GM18520 (cell line): ENCODE results near the gene HMGN4.
"Not testable (repeated sequence)": the region's sequence is repeated elsewhere in the genome, so short reads cannot be mapped to it uniquely, and the experiment has no call there.

Experiments used
- ATAC-seq: cut with Tn5 transposase; IDR thresholded peaks from one replicate; pipeline ENCODE4 v1.9.1; 2021; ENCODE audit not compliant: unreplicated experiment

The HMGN4 gene

DNA sequence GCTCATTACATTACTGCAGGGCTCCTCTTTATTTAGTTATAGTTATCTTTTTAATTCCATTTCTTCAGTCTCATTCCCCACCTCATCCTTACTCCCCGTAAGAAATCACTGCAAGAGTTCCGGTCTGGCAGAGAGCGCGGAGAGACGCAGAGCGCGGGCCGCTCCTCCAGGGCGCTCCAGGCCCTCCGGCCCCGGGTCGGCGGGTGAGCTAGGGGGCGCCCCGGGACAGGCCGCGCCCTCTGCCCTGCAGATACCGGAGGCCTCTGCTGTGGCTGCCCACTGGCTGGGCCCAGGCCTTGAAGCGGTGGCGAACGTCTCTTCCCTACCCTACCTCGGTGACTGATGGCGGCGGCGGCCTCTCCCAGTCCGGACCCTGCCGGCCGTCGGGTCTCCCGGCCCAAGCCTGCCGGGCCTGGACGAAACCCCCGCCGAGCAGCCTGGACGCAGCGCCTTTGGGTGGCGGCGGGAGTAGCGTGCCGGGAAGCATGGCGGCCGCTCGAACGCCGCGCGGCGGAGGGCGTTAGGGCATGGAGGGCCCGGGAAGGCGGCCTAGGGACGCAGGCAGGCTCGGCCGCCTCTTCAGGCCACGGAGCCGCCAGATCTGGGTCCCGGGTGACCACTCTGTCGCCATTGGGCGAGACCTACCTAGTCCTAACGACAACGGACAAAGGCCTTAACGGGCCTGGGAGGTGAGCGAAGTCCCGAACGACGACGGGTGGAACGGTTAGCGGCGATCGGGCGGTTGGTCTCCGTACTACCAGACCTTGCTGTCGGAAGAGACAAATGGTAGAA, 16.4 kb upstream of the HMGN4 start:
- ATAC-seq = peak; percentile 70

DNA sequence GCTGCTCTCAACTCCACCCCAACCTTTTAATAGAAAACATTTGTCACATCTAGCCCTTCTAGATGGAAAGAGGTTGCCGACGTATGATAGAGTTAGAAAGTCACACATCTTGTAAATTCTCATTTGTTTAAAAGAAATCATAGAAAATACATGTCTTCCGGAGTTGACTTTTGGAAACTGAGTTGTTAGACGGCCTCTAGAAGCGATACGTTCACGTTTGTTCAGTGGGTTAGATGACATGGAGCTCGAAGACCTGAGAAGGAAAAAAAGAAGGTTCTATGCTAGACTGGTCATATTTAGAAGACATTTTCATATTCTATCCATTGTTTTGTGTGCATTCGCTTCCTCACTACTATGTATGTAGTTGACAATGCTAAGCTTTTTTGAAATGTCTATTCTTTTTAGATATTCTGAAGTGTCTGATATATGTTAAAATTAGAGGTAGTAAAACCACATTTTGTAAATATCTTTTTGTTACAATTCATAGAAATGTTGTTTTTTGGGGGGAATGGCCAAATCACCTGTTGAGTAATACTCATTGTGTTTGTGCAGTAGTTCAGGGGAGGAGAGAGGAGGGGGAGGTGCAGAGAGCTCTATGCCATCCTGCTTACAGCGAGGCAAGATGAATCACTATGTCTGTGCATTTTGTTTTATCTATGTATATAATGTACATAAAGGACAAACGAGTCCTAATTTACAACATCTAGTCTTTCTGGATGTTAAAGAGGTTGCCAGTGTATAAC, 15.5 kb upstream of the HMGN4 start:
- ATAC-seq = not testable (repeated sequence)

DNA sequence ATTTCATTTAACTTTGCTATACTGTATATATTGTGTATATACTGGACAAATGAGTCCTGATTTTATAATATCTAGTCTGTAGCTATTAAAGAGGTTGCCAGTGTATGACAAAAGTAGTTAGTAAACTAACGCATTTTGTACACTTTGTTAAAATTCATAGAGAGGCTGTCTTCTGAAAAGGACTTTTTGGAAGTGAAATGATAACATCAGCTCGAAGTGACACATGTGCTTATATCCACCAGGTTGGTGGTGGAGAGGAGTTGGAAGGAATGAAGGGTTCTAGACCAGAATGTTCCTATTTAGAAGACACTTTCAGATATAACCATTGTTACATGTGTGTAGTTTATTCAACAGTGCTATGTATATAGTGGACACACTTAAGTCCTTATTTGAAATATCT, 13.9 kb upstream of the HMGN4 start:
- ATAC-seq = not testable (repeated sequence)

DNA sequence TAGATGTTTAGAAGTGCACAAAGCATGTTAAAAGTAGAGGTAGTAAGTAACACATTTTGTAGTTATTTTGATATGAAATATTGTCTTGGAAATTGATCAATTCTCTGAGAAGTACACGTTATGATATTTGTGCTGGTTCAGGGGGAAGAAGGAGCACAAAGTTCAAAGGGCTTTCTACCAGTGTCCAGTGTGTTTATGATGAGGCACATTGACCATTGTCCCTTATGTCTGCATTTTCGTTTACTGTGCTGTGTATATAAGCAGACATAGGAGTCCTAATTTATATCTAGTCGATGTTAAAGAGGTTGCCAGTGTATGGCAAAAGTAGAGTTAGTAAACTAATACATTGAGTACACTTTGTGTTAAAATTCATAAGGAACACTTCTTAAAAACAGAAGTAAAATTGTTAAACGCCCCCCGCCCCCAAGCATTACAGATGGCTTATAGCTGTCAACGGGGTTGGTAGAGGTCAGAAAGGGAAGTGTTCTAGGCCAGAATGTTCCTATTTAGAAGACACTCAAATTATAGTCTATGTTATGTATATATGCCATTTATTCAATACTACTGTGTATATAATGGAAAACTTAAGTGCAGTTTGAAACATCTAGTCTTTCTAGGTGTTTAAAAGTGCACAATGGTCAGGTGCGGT, 13.3 kb upstream of the HMGN4 start:
- ATAC-seq = no peak

DNA sequence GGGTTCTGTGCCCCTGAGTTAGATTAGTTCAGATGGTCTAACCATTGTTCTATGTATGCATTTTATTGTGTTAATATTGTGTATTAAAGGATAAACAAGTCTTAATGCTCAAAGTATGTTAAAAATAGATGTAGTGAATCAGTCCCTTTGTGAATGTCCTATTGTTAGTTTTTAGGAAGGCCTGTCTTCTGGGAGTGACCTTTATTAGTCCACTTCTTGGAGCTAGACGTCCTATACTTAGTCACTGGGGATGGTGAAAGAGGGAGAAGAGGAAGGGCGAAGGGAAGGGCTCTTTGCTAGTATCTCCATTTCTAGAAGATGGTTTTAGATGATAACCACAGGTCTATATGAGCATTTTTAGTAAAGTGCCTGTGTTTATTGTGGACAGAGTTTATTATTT, 12.3 kb upstream of the HMGN4 start:
- ATAC-seq = no peak

DNA sequence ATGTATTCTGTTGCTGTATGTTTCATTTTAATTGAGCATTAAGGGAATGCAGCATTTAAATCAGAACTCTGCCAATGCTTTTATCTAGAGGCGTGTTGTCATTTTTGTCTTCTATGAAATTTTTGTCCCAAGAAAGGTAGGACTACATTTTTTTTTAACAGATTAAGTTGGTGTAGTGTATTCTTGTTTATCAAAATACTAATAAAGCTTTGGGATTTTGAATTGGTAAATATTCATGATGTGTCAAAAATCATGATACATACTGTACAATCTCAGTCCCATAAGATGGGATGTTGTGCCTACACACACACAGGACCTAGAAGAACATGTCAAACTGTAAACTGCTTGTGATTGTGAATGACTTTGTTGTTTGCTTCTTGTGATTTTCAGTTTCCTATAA, 11.2 kb upstream of the HMGN4 start:
- no peak for ATAC-seq

DNA sequence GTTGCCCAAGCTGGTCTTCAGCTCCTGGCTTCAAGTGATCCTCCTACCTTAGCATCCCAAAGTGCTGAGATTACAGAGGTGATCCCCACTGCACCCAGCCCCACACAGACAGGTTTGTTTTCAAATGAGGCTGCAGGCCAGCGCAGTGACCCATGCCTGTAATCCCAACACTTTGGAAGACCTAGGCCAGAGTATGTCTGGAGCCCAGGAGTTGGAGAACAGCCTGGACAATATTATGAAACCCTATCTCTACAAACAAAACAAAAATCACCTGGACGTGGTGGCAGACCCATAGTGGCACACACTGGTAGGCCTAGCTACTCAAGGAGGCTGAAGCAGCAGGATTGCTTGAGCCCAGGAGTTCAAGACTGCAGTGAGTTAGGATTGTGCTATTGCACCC, 8.0 kb upstream of the HMGN4 start:
- ATAC-seq = no peak

DNA sequence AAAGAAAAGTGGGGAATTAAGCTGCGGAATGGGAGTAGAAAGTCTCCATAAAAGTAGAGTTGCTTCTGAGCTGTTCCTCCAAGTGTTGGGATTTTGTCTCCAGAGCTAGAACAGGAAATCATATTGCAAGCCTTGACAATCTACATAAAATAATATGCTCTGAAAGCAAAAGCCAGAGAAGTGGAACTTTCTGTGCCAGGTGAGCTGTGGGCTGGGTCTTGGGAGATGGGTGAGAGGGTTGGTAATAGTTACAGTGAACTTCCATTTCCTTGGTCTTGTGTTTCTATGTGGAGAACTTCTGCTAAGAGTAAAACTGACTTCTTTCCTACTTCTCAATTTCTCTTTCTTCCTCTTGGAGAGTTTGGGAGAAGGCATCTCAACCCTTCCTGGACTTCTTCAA, 6.3 kb upstream of the HMGN4 start:
- ATAC-seq = no peak

DNA sequence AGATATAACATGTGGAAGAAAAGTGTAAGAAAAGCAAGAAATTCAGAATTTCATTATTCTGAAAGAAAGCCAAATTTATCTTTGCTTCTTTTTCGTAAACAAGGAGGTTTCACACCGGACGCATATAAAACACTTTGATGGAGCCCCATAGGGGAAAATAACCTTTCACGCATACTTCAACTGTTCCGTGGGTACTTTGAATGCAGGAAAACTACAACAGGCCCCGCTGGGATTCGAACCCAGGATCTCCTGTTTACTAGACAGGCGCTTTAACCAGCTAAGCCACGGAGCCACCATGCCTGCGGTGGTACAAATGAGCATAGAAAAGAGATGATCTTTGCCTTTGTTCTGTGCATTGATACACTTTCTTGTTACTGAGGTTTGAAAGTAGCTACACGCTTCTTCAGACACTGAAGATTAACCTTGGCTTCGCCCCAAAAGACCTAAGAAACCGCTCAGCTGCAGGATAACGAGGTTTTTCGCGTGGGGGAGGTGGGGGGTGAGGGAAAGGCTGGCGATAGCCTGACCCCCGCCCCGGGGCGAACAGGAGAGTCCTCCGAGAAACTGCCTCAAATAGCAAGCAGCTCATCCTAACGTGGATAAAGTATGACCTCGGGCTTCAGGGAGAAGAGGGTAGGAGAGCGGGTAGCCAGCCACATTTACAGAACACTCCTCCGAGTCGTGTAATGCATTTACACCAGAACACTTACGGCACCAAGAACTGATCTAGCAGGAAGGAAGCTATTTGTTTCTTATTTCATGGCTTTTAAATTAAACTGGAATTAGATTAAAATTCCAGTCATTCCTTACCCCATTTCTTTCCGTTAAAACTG, 5.3 kb upstream of the HMGN4 start:
- no peak for ATAC-seq

DNA sequence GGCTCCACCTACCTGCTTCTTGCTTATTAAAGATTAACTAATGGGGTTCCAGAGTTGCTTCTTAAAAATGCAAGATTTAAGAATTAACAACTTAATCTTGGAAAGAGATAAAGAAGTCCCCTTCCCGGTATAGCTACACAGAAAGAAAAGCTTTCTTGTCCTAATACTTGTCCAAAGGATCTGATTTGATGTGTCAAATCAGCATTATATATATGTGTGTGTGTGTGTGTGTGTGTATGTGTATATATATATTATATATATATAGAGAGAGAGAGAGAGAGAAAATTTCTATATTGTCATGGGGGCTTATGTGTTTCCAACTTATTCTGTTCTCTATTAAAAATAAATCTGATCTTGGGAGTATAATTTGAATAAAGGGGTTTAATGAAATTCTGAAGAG, 4.6 kb upstream of the HMGN4 start:
- ATAC-seq = no peak

DNA sequence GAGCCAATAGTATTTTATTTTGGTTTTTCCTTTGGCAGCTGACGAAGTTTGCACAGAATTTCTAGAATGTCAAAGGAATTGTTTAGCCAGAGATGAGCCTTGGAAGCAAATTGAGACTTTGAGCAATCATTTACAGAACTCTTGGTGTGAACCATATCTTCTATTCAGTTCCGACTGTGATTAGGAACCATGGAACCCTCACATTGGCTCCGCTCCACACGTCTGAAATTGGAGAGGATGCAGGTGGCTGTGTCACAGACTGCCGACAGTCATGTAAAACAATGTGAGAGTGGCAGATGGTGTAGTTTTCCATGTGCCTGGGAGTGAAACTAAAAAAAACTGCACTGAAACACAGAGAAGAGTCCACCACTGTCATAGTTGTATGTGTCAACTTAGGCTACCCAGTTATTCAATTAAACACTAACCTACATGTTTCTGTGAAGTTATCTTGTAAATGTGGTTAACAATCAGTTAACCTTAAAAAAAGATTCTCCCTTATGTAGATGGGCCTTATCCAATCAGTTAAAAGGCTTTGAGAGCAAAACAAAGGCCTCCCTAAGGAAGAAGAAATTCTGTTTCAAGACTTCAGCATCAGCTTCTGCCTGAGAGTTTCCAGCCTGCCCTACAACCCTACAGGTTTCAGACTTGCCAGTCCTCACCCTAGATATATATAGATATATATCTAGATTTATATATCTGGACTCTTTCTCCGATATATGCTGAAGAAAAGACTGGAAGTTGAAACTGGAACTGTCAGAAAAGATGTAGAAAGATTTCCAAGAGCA, 3.3 kb upstream of the HMGN4 start:
- ATAC-seq = no peak

DNA sequence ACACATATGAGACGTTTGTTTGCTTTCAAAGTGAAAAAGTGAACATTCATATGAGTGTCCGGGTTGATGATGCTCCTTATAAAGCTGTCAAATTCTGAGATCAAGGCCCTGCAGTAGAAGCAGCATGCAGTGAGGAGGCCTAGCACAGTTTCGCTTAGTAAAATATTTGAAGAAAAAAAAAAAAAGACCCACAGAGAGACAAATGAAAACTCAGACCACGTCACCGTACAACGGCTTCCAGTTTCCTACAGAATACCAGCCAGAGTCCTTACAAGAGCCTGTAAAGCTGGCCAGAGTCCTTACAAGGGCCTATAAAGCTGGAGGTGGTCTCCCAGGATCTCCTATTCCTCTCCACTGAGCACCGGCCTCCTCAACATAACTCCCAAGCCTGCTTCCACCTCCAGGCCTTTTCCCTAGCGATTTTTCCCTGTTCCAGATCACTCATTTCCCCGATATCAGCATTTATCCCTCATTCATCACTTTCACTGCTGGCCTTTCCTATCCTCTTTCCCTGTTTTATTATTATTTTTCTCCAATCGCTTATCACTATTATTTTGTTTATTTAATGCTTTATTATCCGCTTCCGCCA, 1.5 kb upstream of the HMGN4 start:
- no peak for ATAC-seq

DNA sequence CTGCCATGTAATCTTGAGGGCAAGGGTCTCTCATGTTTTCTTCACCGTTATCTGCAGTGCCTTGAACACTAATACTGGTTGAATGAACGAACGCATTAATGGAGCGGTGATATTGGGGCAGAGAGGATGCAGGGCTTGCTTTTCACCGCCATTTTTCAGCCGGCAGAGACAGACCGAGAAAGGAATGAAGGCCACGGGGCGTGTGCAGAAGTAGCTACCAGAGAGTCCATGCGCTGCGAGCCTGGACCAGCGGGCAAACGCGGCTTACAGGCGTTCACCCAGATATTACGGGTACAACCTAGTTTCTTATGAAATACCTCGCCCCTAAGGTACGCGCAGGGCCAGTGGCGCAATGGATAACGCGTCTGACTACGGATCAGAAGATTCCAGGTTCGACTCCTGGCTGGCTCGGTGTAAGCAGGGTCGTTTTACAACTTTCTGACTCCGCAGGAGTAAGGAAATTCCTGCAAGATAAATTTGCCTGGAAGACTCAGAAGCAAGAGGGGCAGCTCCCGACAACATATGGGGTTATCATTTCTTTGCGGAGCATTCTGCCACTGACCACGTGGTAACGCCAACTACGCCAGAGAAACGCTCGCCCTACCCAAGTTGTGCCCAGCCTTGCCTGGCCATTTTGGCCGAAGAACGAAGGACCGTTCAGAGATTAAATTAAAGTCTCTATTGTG, 863 bp upstream of the HMGN4 start:
- ATAC-seq = peak; percentile 34

DNA sequence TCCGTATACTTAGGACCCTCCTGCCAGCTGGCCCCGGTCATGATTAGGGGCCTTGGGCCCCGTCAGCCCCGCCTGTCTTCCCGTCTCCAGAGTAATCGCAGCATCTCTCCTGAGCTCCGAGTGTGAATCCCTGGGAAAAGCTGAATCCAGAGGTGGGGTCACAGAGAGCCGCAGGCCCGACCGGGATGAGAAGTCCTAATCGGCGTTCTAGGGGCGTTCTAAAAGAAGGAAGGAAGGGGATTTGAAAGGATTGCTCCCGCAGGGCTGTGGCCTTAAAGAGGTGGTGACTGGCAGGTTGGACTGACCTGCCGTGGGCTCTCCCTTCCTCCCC, 371 bp downstream of the HMGN4 start:
- no peak for ATAC-seq

DNA sequence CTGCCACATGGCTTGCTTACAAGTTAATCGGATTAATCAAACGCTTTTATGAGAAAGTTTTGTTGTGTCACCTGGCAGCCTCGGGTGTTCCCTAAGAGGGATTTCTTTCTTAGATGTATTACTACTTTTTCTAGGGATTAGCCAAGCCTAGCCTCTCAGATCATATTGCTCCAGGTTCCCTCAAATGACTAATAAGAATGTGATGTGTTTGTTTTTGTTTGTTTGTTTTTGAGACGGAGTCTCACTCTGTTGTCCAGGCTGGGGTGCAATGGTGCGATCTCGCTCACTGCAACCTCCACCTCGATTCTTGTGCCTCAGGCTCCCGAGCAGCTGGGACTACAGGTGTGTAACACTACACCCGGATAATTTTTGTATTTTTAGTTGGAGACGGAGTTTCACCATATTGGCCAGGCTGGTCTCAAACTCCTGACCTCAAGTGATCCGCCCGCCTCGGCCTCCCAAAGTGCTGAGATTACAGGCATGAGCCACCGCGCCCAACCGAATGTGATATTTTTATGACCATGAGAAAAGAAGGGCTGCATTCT, 977 bp downstream of the HMGN4 start:
- no peak for ATAC-seq

DNA sequence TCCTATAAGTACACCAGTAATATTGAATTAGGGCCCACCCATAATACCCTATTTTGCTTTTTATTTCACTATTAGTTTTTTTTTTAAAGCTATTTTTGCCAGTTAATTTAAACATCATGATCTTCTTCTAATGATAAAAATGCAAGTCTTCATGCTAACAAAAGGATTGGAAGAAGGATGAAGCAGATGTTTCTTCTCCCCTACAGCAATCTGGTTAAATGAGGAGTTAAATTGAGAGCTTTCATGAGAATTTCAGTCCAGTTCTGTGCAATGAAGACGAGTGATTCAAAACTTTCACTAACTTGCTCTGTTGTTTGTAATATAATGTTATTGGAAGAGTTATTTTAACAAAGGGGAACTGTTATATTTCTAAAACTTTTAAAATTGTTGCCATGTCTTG, 3.4 kb downstream of the HMGN4 start:
- no peak for ATAC-seq

DNA sequence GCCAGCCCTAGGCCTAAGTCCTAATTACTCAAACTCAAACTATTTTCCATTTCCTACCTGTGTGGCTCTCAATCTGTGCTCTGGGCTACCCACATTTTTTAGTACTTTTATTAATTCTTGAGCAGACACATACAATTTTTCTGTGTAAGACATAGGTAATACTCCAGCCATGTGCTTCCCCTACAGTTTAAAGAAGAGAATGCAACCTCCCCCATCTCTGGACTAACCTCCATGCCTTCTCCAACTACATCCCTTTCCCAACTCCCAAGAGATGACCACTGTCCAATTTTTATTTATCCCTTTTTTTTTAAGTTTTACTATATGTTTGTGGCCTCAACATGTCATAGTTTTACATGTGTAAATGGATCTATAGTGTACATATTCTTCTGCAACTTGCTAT, 5.8 kb downstream of the HMGN4 start:
- no peak for ATAC-seq

DNA sequence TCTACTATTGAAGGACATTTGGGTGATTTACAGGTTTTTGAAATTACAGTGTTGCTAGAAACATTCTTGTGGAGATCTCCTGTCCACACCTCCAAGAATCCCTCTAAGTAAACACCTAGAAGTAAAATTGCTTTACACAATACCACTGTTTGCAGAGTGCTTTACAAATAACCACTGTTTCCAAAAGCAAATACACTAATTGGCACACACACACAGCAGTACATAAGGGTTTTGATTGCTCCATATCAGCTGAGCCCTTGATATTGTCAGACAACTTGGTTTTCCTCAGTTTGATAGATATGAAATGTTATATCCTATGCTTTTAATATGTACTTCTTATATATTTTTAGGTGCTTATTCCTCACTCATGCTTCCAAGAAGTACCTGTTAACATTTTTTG, 6.3 kb downstream of the HMGN4 start:
- ATAC-seq = no peak

DNA sequence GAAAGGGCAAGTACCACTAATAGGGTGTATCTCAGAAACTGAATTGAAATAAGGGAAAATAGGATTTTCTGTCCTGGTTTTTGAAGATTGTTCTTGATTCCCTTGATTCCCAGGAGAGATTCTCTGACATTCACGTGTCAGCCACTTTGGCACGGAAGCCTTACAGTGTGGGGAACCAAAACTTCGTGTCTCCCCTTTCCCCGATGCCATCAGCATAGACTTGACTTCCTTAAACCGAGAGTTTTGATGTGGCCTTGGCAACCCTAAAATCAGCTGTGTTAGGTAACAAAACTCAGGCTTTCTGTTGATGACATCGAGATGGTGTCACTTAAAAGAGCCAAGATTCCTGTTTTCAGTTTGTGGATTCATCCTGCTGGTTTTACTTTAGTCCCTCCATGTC, 7.5 kb downstream of the HMGN4 start:
- no peak for ATAC-seq
